H1 (cell line): ENCODE results near the gene C4orf33. TPM values are rescaled to one million over a fixed set of nuclear protein-coding genes. Genes with fewer than 3 reads are reported as not detected.

Source experiments
- CBX8 ChIP-seq: fragments of 300-800, 300-1000 bp; sonication (generic); IDR thresholded peaks from 2 replicates; pipeline ENCODE4 v1.7.1; 2016; ENCODE audit warnings: low read depth, low read length, borderline replicate concordance
- CTBP2 ChIP-seq: IDR thresholded peaks from 2 replicates; pipeline ENCODE4 v1.7.0; 2011; ENCODE audit warnings: borderline replicate concordance, mild to moderate bottlenecking, moderate library complexity, mixed read lengths, low read length; ENCODE audit not compliant: insufficient read depth, insufficient read length
- CTCF ChIP-seq, 3 experiments: IDR thresholded peaks; 1 replicate in 2 of 3; 2 replicates in 1 of 3; pipeline versions ENCODE4 v1.5.1 to v1.6.1; 2011; ENCODE audit warnings: low read length in 3 of 3, mild to moderate bottlenecking in 3 of 3, inconsistent platforms in 2 of 3, low read depth in 1 of 3, moderate library complexity in 1 of 3; ENCODE audit not compliant: insufficient read depth in 1 of 3; ENCODE audit errors: control extremely low read depth in 1 of 3
- E2F6 ChIP-seq: IDR thresholded peaks from 2 replicates; pipeline ENCODE4 v1.6.1; 2012; ENCODE audit warnings: inconsistent platforms
- JUN ChIP-seq: IDR thresholded peaks from 2 replicates; pipeline ENCODE4 v1.6.1; 2011; ENCODE audit warnings: low read depth, mild to moderate bottlenecking, improper control_type of control experiment, low read length
- POLR2A ChIP-seq, 2 experiments: IDR thresholded peaks; 1 replicate in 1 of 2; 2 replicates in 1 of 2; pipeline ENCODE4 v1.6.1; 2011; ENCODE audit warnings: low read depth in 2 of 2, low read length in 2 of 2, mild to moderate bottlenecking in 2 of 2; ENCODE audit errors: control extremely low read depth in 1 of 2
- POU5F1 ChIP-seq: IDR thresholded peaks from 2 replicates; pipeline ENCODE4 v1.6.1; 2011; ENCODE audit warnings: low read depth, mild to moderate bottlenecking, low read length, moderate library complexity
- RAD21 ChIP-seq, 2 experiments: IDR thresholded peaks in 1 of 2; conservative IDR thresholded peaks in 1 of 2; 2 replicates each; pipeline ENCODE4 v1.6.1; 2011; ENCODE audit warnings: low read depth in 2 of 2, low read length in 2 of 2, improper control_type of control experiment in 1 of 2, inconsistent platforms in 1 of 2, mild to moderate bottlenecking in 1 of 2, moderate library complexity in 1 of 2
- SAP30 ChIP-seq: fragments of 300-600 bp; sonication (generic); IDR thresholded peaks from 2 replicates; pipeline ENCODE4 v1.7.1; 2012; ENCODE audit warnings: low read length, moderate library complexity, mild to moderate bottlenecking, inconsistent platforms; ENCODE audit not compliant: insufficient read depth, insufficient replicate concordance
- SIN3A ChIP-seq, 2 experiments: IDR thresholded peaks in 1 of 2; conservative IDR thresholded peaks in 1 of 2; 2 replicates each; pipeline ENCODE4 v1.6.1; 2011 to 2012; ENCODE audit warnings: low read length in 2 of 2, improper control_type of control experiment in 1 of 2, low read depth in 1 of 2, mild to moderate bottlenecking in 1 of 2
- SRF ChIP-seq: IDR thresholded peaks from 2 replicates; pipeline ENCODE4 v1.6.1; 2011; ENCODE audit warnings: mild to moderate bottlenecking, low read depth, low read length, moderate library complexity
- SUZ12 ChIP-seq: fragments of 200-600 bp; sonication (generic); IDR thresholded peaks from 2 replicates; pipeline ENCODE4 v1.6.1; 2012; ENCODE audit warnings: mild to moderate bottlenecking, inconsistent platforms, low read length, moderate library complexity, mixed read lengths
- TCF12 ChIP-seq: IDR thresholded peaks from 2 replicates; pipeline ENCODE4 v1.6.1; 2011; ENCODE audit warnings: low read depth, mild to moderate bottlenecking, low read length
- polyA plus RNA-seq, 7 experiments: library from polyadenylated mRNA; depleted of rRNA in 3 of 7; stranded (reverse) in 5 of 7; unstranded in 2 of 7; fragments of >200 nt in 5 of 7; fragments of 200-250 nt in 2 of 7; gene quantifications; 1 replicate in 5 of 7; 2 replicates in 1 of 7; 4 replicates in 1 of 7; pipeline versions ENCODE4 v1.2.1 to v1.2.3, GENCODE V29; 2011 to 2013; ENCODE audit warnings: missing spikeins in 2 of 7, mixed read lengths in 2 of 7
- total RNA-seq: library from RNA; stranded (reverse); fragmentation: NEBNext Ultra II Directional; extraction: Animal tissue kit (Norgen Biotek cat#: 25700); gene quantifications from 2 replicates; pipeline ENCODE4 v1.2.1, GENCODE V29; 2021
- TF ChIP-seq, protein P1 (sequence below): IDR thresholded peaks from 2 replicates; pipeline ENCODE4 v1.6.1; 2012; ENCODE audit warnings: inconsistent platforms

Gene C4orf33
- total and polyA plus RNA-seq, 2 of the 8 experiments (the other 6 are each of a cell fraction or from before 2014, with no cell fraction given), result 3.4 to 6.0 TPM

DNA sequence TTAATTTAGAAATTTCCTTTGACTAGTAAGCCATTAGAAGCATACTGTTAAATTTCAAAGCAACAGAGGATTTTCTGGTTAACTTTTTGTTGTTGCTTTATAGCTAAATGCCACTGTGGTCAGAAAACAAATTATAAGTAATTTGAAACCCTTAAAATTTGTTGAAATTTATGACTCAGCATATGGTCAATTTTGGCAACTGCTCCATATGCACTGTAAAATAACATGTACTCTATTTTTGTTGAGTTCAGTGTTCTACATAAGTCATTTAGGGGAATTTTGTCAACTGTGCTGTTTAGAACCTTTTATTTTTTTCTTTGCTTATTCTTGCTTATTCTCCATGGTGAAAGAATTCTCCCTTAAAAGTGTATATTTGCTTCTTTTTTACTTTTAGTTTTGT is 31.2 kb upstream of the C4orf33 start (continued):
- TF ChIP-seq JUN, result no peak
- no peak for TF ChIP-seq POU5F1
- no peak for TF ChIP-seq E2F6
- no peak for TF ChIP-seq SUZ12
- TF ChIP-seq CTCF (IDR thresholded peaks at IDR 0.05; ENCODE audit: control extremely low read depth in 1 of 3, insufficient read depth in 1 of 3, low read depth in 1 of 3, low read length in 3 of 3), result no peak
- no peak for TF ChIP-seq RAD21 (IDR thresholded peaks at IDR 0.05 in 1 of 2, conservative IDR thresholded peaks at IDR 0.05 in 1 of 2; ENCODE audit: low read depth in 2 of 2, low read length in 2 of 2)
- TF ChIP-seq SRF, result no peak
- TF ChIP-seq CTBP2, result no peak
- no peak for TF ChIP-seq CBX8
- TF ChIP-seq TCF12, result no peak
- TF ChIP-seq SIN3A (conservative IDR thresholded peaks at IDR 0.05 in 1 of 2, IDR thresholded peaks at IDR 0.05 in 1 of 2; ENCODE audit: low read depth in 1 of 2, low read length in 2 of 2), result no peak
- TF ChIP-seq POLR2A (IDR thresholded peaks at IDR 0.05; ENCODE audit: control extremely low read depth in 1 of 2, low read depth in 2 of 2, low read length in 2 of 2), result no peak
- TF ChIP-seq SAP30, result no peak
- TF ChIP-seq, protein P1, sequence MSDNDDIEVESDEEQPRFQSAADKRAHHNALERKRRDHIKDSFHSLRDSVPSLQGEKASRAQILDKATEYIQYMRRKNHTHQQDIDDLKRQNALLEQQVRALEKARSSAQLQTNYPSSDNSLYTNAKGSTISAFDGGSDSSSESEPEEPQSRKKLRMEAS, result no peak
